Fibroblast of pulmonary artery (primary cell): ENCODE data around the gene DUSP2.
"Not testable (repeated sequence)": the region's sequence is repeated elsewhere in the genome, so short reads cannot be mapped to it uniquely, and the experiment has no call there.

Source experiments
- DNase-seq: peaks from one replicate; pipeline ENCODE4 v3.0.0-alpha.2; 2010; ENCODE audit warnings: low read depth
- H3K4me3 ChIP-seq: replicated peaks from 2 replicates; pipeline ENCODE4 v1.5.1; 2011; ENCODE audit warnings: low read depth, mild to moderate bottlenecking, control low read depth, low read length, moderate library complexity
- CTCF ChIP-seq: IDR thresholded peaks from 2 replicates; pipeline ENCODE4 v1.5.1; 2011; ENCODE audit warnings: mild to moderate bottlenecking, control low read depth, low read length, inconsistent platforms; ENCODE audit errors: missing control alignments

Gene DUSP2

GRCh38 chr2:96146153-96146880 lies 1.1 kb upstream of the DUSP2 start:
- no peak for TF ChIP-seq CTCF
- peak; percentile 43 for DNase-seq
- H3K4me3 ChIP-seq, result no peak overlapping the region

- no peak for TF ChIP-seq CTCF
- no peak overlapping the region for H3K4me3 ChIP-seq
Measured at GRCh38 chr2:96145848-96146152, 560 bp upstream of the DUSP2 start.

GRCh38 chr2:96144481-96145035 lies 682 bp downstream of the DUSP2 start:
- H3K4me3 ChIP-seq, result peak overlapping the region; percentile 47
- no peak for TF ChIP-seq CTCF
- DNase-seq, result no peak

More at GRCh38 chr2:96145848-96146152, 560 bp upstream of the DUSP2 start:
- no peak for DNase-seq

- no peak for DNase-seq
Measured at GRCh38 chr2:96143848-96144480, 1.3 kb downstream of the DUSP2 start.

GRCh38 chr2:96143231-96143847 lies 1.9 kb downstream of the DUSP2 start:
- no peak for DNase-seq
- H3K4me3 ChIP-seq, result no peak overlapping the region
- TF ChIP-seq CTCF, result no peak

More at GRCh38 chr2:96143848-96144480, 1.3 kb downstream of the DUSP2 start:
- H3K4me3 ChIP-seq, result peak overlapping the region; percentile 47
- no peak for TF ChIP-seq CTCF

- TF ChIP-seq CTCF, result no peak
- no peak for DNase-seq
- no peak overlapping the region for H3K4me3 ChIP-seq
Measured at GRCh38 chr2:96142217-96143113, 2.8 kb downstream of the DUSP2 start.

GRCh38 chr2:96141624-96141967 lies 3.6 kb downstream of the DUSP2 start:
- not testable (repeated sequence) for DNase-seq, H3K4me3 ChIP-seq
